MG63 (cell line): Measurements from ENCODE around the gene ASB8. TPM values are rescaled to one million over a fixed set of nuclear protein-coding genes. Genes with fewer than 3 reads are reported as not detected.
A peak's percentile ranks its signal among the peaks of the same experiment; 100 is the strongest.
"Not testable (repeated sequence)": the region's sequence is repeated elsewhere in the genome, so short reads cannot be mapped to it uniquely, and the experiment has no call there.

Experiments used
- DNase-seq: peaks from one replicate; pipeline ENCODE4 v3.0.0-alpha.2; 2020
- H3K27me3 ChIP-seq: fragments of 250-450 bp; sonication (Bioruptor Pico); 2 replicates; pipeline ENCODE4 v1.5.1; 2020; ENCODE audit warnings: mild to moderate bottlenecking, moderate library complexity
- H3K36me3 ChIP-seq: fragments of 250-450 bp; sonication (Bioruptor Pico); 2 replicates; pipeline ENCODE4 v1.5.1; 2020; ENCODE audit warnings: mild to moderate bottlenecking, moderate library complexity
- H3K4me3 ChIP-seq: fragments of 250-450 bp; sonication (Bioruptor Pico); 2 replicates; pipeline ENCODE4 v1.5.1; 2020; ENCODE audit warnings: mild to moderate bottlenecking, moderate library complexity
- H3K9me3 ChIP-seq: fragments of 250-450 bp; sonication (Bioruptor Pico); 2 replicates; pipeline ENCODE4 v1.5.1; 2020; ENCODE audit warnings: mild to moderate bottlenecking, moderate library complexity
- total RNA-seq: library from RNA; depleted of rRNA; stranded (reverse); fragments of >200 nt; shearing (Covaris generic); gene quantifications from 2 replicates; pipeline ENCODE4 v1.2.3, GENCODE V29; 2014; ENCODE audit warnings: low replicate concordance

The ASB8 gene
- total RNA-seq, 1 experiment from 2014 or later, result 31.3 TPM

DNA sequence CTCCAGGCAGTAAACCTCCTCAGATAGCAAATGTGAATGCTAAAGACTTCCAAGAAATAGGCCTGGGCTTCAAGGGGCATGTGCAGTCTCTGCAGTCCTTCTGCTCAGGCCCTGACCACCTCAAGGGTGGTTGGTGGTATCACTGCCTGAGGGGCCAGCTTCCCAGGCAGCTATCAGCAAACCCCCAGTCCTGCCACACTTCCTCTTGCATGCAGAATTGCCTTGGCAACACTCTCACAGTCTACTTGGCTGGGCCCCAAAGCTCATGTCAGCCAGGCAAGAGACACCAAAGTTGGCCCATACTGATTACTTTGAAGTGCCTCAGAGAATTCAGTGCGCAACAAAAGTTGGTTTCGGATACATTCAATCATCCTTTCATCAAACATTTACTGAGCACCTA, 3.5 kb upstream of the ASB8 start:
- H3K36me3 ChIP-seq, result no peaks in the 10 kb centered on the region

DNA sequence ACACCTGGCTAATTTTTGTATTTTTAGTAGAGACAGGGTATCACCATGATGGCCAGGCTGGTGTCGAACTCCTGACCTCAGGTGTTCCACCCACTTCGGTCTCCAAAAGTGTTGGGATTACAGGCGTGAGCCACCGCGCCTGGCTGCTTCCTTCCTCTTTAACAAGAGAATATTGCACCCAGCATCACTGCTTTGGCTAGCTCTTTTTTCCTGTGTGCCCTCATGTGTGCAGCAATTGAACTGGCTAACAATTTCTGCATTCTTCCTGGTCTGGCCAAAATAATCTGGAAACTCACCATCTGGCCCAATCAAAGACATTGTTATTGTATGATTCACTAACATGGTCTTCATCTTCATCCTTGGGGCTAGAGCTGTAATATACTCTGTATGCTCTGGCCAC, 2.7 kb upstream of the ASB8 start:
- H3K9me3 ChIP-seq, result no peaks in the 10 kb centered on the region
- H3K36me3 ChIP-seq, result no peaks in the 10 kb centered on the region
- H3K27me3 ChIP-seq, result peaks cover 4% of the 10 kb centered on the region; the same call in 1 of the 2 replicates
- no peak for DNase-seq
- H3K4me3 ChIP-seq, result no peak overlapping the region

More for the DNA sequence above, 3.5 kb upstream of the ASB8 start:
- DNase-seq, result peak; percentile 16
- peaks cover 9% of the 10 kb centered on the region; the same call in 1 of the 2 replicates for H3K27me3 ChIP-seq
- no peaks in the 10 kb centered on the region; the same call in 1 of the 2 replicates for H3K9me3 ChIP-seq
- no peak overlapping the region for H3K4me3 ChIP-seq

DNA sequence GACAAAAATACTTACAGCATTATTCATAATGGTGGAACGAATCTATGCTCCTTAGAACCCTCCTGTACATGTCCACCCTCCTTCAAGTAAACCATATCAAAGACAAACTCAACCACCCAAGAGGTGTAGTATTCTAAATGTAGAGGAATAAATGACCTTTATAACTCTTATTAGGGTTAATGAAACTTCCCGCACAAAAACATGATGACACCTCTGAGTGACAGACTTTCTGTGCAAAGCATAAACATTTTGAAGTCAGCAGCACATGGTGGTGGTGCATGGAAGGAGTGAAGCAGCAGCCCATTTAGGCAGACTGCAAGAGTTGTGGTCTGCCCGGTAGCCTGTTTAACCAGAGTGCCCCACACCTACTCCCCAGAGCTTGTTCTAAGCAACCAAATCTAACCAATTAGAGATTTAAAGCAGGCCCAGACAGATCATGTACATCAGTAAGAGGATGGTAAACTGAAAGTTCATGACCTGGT, 615 bp upstream of the ASB8 start:
- no peaks in the 10 kb centered on the region for H3K27me3 ChIP-seq
- DNase-seq, result no peak
- H3K9me3 ChIP-seq, result no peaks in the 10 kb centered on the region
- H3K36me3 ChIP-seq, result peaks cover 4% of the 10 kb centered on the region; the same call in 1 of the 2 replicates
- peak overlapping the region; percentile 71 for H3K4me3 ChIP-seq

DNA sequence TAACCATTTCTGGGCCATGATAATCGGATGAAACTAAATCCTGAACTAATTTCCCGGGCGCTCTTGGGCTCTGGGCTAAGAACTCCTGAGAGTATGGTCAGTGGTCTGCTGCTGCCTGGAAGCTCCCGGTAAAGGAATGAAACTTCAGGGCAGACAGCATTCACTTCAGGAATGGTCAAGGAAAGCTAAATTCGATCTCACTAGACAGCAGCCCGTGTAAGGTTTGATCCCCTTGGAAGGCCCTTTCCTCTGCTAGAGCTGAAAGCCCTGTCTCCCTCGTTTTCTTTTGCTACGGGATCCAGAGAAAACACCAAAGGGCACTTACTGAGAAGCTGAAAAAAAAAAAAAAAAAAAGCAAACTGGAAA, 680 bp downstream of the ASB8 start:
- no peak for DNase-seq
- no peaks in the 10 kb centered on the region for H3K9me3 ChIP-seq
- peak overlapping the region; percentile 71 for H3K4me3 ChIP-seq
- no peaks in the 10 kb centered on the region for H3K27me3 ChIP-seq
- H3K36me3 ChIP-seq, result peaks cover 8% of the 10 kb centered on the region; the same call in 1 of the 2 replicates

DNA sequence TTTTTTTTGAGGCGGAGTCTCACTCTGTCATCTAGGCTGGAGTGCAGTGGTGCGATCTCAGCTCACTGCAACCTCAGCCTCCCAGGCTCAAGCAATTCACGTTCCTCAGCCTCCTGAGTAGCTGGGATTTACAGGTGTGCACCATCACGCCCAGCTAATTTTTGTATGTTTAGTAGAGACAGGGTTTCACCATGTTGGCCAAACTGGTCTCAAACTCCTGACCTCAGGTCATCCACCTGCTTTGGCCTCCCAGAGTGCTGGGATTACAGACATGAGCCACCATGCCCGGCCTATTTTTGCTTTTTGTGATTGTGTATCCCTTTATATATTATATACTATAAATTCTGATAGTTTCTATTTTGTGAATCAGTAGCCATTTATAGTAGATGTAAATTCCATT, 1.5 kb downstream of the ASB8 start:
- DNase-seq, H3K4me3 ChIP-seq, H3K27me3 ChIP-seq, H3K9me3 ChIP-seq: not testable (repeated sequence)
- H3K36me3 ChIP-seq, result peaks cover 15% of the 10 kb centered on the region

DNA sequence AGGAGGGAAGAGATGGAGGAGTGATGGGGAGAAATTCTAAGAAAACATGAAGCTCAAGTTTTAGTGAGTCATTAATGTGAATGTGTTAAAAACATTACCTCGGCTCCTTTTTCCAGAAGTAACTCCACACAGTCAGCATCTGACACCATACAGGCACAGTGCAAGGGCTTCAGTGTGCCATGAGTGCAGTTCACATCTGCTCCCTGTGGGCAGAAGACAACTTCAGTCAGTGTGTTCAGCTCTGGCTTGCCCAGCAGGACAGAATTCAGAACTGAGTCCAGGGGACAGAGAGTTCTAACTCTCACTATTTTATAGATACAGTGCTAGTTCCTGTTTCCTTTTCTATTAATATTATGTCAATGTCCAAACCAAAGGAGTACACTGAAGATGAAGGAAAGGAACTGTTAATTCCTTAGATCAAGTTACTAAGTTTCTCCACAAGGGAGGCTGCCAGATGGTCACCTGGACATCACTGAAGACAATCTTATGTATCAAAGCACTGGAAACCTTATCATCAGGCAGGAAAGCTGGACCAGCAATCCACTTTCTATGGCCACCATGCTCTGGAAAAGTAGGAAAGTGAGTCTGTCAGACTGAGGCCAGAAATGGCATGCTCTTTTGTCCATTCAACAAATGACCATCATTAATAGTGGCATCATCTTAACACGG, 6.1 kb downstream of the ASB8 start:
- Histone ChIP-seq H3K27me3 (no peaks in the 10 kb centered on the region), H3K36me3 (peaks cover 51% of the 10 kb centered on the region), H3K9me3 (no peaks in the 10 kb centered on the region), H3K4me3 (no peak overlapping the region)
- no peak for DNase-seq

DNA sequence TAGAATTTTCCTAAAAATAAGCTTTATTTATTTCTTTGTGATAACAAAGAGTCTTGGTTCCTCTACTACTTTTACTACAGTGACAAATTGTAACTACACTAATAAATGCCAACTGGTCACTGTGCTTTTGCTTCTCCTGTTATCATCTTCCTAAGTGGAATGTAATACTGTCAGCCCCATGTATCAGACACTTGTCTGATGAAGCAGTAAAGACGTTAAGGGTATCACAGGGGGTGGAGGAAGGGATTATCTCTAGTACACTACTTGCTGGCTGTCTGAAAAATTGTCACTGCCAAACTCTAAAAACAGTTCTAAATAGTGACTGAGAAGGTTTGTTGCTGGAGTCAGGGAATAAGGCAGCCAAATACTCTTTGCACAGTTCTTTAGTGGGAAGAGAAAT, 11.3 kb downstream of the ASB8 start:
- Histone ChIP-seq H3K9me3 (no peaks in the 10 kb centered on the region), H3K36me3 (peaks cover 52% of the 10 kb centered on the region), H3K27me3 (no peaks in the 10 kb centered on the region), H3K4me3 (no peak overlapping the region)
- no peak for DNase-seq

DNA sequence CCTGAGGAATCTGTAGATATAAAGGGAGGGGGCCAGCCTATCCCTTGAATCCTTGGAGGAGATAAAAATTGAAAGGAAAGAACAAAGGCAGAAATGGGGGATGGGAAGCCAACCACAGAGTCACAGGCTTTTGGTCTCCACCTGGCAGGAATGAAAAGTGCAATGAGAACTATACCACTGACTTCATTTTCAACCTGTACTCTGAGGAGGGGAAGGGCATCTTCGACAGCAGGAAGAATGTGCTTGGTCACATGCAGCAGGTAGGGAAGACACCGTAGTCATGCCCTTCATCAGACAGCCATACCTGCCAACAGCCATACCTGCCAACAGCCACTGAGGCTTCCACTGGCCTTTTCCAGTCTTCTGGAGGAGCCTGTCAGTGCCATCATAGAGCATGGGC, 13.4 kb downstream of the ASB8 start:
- Histone ChIP-seq H3K27me3 (no peaks in the 10 kb centered on the region), H3K9me3 (no peaks in the 10 kb centered on the region), H3K36me3 (peaks cover 35% of the 10 kb centered on the region), H3K4me3 (no peak overlapping the region)
- DNase-seq, result no peak

DNA sequence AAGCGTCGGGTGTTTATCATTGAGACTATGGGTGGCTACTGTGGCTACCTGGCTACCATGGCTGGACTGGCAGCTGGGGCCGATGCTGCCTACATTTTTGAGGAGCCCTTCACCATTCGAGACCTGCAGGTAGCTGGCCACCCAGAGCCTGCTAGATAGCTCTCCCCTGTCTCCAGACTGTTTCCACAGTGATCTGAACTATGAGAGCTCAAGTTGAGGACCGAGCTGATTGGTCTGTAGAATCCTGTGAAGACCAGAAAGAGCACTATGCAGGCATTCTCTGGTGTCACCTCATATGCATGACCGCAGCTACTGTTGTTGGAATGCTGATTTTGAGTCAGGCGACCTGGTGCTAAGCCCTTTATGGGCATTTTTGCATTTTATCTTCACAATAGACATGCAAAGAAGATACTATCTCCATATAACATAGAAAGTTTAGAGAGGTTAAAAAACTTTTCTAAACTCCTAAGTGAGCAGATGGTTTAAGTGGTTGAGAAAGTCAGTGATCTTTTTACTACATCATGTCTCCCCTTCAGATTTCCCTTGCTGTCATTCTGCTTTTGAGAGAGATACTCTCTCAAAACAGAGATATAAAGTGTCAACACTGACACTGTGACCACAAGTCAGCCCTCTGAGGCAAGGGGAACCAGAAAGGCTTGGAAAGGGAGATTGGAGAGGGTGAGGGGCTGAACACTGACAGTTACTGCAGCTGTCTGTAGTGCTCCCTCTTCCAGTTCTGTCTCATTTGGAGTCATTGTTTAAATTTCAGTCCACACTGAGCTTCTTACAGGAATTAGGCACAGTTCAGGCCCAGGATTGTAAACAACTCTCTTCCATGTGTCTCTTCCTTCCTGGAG, 14.3 kb downstream of the ASB8 start:
- Histone ChIP-seq H3K36me3 (peaks cover 37% of the 10 kb centered on the region), H3K4me3 (no peak overlapping the region), H3K9me3 (no peaks in the 10 kb centered on the region), H3K27me3 (no peaks in the 10 kb centered on the region)
- DNase-seq, result no peak

DNA sequence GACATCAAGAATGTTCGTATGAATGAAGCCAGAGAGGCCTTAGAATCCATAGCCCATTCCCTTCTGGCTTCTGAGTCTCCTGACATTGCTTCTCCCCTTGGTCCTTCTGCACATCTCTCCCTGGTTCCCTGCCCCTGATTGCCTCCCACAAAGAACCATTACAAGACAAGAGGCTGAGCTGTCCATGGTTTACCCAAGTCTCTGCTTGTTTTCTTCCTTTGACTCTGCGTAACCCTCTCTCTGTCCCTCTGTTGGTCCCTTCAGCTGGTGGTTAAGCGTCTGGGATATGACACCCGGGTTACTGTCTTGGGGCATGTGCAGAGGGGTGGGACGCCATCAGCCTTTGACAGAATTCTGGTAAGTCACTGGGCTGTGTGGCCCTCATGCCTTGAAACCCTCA, 22.3 kb downstream of the ASB8 start:
- no peak overlapping the region for H3K4me3 ChIP-seq
- H3K36me3 ChIP-seq, result peaks cover 27% of the 10 kb centered on the region
- no peaks in the 10 kb centered on the region for H3K27me3 ChIP-seq
- DNase-seq, result no peak
- H3K9me3 ChIP-seq, result no peaks in the 10 kb centered on the region

DNA sequence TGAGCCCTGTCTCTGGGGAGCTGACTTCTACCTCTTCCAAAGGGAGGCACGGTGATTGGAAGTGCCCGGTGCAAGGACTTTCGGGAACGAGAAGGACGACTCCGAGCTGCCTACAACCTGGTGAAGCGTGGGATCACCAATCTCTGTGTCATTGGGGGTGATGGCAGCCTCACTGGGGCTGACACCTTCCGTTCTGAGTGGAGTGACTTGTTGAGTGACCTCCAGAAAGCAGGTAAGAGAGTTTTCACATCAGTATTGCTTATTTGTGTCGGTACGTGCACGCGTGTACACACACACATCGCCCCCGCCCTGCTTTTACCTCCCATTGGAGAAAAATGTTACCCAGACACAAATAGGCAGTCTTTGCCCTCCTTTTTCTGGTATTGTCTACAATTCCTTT, 24.5 kb downstream of the ASB8 start:
- H3K36me3 ChIP-seq, result peaks cover 24% of the 10 kb centered on the region
- H3K9me3 ChIP-seq, result no peaks in the 10 kb centered on the region
- no peaks in the 10 kb centered on the region for H3K27me3 ChIP-seq
- no peak for DNase-seq
- H3K4me3 ChIP-seq, result no peak overlapping the region

DNA sequence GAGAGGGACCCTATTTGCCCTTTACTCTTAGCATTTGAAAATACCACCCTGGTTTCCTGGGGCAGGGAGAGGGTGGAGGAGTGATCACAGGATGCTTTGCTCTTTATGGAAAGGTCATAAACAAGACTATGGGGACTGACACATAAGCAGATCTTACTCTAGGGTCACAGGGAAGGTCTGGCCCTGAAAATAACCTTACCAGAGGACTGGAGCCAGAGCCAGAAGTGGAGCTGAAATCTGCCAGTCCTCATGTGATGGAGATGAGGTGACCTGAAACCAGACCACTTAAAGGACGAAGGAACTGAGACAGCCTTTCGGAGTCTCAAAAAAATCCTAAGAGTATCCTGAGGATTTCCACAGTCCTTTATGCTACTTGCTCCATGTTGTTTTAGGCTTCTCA, 25.8 kb downstream of the ASB8 start:
- Histone ChIP-seq H3K4me3 (no peak overlapping the region), H3K9me3 (no peaks in the 10 kb centered on the region), H3K27me3 (no peaks in the 10 kb centered on the region), H3K36me3 (peaks cover 36% of the 10 kb centered on the region)
- no peak for DNase-seq

DNA sequence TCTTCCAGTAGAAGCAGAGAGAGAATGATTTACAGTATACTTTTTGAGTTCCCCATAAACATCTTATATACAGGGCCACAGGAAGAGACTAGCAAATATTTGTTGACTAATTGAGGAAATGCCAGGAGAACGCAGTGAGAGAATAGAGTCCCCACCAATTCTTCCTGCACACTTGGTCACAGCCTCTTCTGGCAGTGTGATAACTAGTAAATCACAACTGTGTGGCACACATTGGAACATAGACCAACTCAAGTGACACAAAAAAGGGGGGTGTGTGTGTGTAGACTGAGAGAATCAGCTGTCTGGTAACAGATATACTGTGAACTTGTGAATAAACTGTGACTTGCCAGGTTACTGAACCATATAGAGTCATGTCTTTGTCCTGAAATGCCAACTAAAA, 27.9 kb downstream of the ASB8 start:
- Histone ChIP-seq H3K36me3 (peaks cover 37% of the 10 kb centered on the region), H3K4me3 (no peak overlapping the region), H3K9me3 (no peaks in the 10 kb centered on the region), H3K27me3 (no peaks in the 10 kb centered on the region)
- no peak for DNase-seq

DNA sequence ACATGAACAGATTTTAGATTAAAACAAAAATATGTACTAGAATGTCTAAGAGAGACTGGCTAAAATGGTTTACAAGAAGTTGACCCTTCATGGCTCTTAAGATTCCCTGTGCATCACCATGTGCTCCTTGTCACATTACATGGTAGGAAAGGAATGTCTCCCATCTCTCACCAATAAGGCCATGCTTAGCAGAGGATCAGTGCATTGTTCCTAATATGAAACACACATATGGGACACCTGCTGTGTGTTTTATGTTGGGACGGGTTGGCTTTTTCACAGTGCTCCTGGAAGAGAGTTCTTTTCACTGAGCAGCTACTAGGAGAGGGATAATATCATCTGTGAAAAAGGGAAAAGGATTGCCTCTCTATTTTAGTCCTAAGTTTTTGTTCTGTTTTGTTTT, 28.5 kb downstream of the ASB8 start:
- Histone ChIP-seq H3K27me3 (no peaks in the 10 kb centered on the region), H3K9me3 (no peaks in the 10 kb centered on the region), H3K4me3 (no peak overlapping the region), H3K36me3 (peaks cover 40% of the 10 kb centered on the region)
- DNase-seq, result no peak

DNA sequence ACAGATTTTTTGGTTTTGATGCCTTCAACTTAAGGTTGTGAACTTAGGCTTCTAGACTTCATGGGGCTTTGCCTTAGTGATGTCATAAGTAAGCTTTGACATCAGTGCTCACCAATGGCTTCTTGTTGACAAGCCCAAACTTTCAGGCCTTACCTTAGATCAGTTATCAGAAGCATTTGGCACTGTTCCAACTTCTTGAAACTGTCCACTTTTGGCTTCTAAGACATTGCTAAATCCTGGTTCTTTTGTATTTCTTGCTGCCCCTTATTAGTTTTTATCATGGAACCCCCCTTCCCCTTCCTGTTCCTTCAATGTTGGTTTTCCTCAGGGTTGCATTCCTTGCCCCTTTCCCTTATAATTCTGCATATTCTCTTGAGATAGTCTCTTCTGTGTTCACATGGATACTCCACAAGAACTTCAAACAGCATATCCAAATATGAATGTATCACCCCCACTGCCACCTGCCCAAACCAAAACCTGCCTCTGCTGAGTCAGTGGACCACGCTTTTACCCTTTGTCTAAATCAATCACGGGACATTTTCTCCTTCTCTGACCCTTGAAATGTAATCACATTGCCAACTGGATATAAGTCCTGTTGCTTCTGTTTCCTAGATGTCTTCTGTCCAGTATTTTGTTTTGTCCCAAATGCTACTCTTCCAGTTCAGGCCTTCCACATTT, 30.2 kb downstream of the ASB8 start:
- Histone ChIP-seq H3K27me3 (no peaks in the 10 kb centered on the region), H3K4me3 (no peak overlapping the region), H3K36me3 (peaks cover 41% of the 10 kb centered on the region), H3K9me3 (no peaks in the 10 kb centered on the region)
- DNase-seq, result no peak

DNA sequence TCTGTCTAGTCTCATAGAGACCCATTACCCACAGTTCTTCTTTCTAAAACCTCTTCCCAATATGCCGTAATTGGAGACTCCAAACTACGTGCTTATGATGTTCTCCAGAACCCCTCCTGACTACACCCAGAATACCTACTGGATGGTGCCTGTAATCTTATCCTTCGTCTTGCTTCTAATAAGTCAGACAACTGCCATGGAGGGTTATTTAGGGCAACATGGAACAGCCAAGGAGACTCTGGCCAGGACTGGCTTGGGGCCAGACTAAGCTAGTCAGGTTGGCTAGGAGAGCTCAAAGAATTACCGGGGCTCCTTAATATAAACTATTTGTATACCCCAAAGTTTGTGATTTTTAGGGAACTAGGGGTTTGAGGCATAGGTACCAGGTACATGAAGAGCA, 31.3 kb downstream of the ASB8 start:
- Histone ChIP-seq H3K36me3 (peaks cover 36% of the 10 kb centered on the region), H3K4me3 (no peak overlapping the region), H3K9me3 (no peaks in the 10 kb centered on the region), H3K27me3 (no peaks in the 10 kb centered on the region)
- no peak for DNase-seq

DNA sequence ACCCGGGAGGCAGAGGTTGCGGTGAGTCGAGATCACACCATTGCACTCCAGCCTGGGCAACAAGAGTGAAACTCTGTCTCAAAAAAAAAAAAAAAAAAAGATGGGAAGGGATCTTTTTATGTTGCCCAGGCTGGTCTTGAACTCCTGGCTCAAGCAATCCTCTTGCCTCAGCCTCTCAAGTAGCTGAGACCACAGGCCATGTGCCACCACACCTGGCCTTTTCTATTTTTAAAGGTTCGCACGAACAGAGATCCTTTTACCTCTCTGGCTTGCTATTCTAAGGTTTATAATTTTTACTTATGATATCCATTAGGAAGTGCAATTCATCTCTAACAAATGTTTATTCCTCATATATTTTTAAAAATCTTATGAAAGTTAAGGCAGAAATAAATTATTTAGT, 31.8 kb downstream of the ASB8 start:
- H3K4me3 ChIP-seq, DNase-seq, H3K9me3 ChIP-seq, H3K27me3 ChIP-seq: not testable (repeated sequence)
- peaks cover 33% of the 10 kb centered on the region for H3K36me3 ChIP-seq
